DMS79 (cell line): ENCODE data around the gene AGPAT3.
"Not testable (repeated sequence)": the region's sequence is repeated elsewhere in the genome, so short reads cannot be mapped to it uniquely, and the experiment has no call there.

Source experiments
- DNase-seq: peaks from one replicate; lab custom pipeline; 2025; lab: John Stamatoyannopoulos, UW

Gene AGPAT3

GRCh38 chr21:43835050-43835449 lies 30.0 kb upstream of the AGPAT3 start:
- DNase-seq = no peak

DNA sequence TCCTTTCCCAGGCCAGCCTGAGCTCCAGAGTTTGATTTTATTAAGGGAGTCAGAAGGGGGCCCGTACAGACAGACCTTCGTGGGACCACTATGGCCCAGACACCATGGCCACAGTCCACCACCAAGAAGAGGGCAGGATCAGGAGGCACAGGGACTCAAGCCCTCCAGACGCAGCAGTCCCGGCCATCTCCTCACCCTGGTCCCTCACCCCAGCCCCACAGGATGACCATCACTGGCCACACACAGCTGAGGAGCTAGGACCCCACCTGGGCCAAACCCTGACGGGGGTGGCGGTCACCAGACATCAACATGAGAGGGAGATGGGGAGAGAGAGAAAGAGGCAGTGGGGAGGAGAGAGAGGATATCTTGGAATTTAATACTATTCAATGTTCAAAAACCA lies 29.2 kb upstream of the AGPAT3 start:
- DNase-seq = no peak

DNA sequence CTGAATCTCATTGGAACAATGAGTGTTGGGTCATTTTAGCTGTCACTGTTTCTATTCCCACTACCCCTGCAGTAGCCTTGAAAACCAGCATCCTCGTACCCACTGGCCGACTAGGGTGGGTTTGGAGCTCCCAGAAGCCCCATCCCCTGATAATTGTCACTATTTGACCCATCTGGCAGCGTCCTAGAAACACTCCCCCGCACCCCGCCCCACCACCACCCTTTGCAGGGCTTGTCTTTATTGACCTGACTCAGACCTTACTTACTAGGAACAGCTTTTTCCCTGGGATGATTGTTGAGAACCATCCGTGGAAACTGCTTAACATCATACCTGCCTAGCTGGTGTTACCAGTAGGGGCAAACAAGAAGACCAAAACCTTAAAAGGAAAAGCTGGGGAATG lies 28.4 kb upstream of the AGPAT3 start:
- no peak for DNase-seq

DNA sequence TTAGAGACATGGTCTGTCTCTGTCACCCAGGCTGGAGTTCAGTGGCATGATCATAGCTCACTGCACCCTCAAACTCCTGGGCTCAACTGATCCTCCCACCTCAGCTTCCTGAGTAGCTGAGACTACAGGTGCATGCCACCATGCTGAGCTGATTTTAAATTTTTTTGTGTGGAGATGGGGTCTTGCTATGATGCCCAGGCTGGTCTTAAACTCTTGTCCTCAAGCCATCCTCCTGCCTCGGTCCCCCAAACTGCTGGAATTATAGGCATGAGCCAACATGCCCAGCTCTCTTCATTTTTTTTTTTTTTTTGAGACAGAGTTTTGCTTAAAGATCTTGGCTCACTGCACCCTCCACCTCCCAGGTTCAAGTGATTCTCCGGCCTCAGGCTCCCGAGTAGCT lies 24.8 kb upstream of the AGPAT3 start:
- DNase-seq = no peak

GRCh38 chr21:43842742-43843141 lies 22.3 kb upstream of the AGPAT3 start:
- peak; percentile 19 for DNase-seq

DNA sequence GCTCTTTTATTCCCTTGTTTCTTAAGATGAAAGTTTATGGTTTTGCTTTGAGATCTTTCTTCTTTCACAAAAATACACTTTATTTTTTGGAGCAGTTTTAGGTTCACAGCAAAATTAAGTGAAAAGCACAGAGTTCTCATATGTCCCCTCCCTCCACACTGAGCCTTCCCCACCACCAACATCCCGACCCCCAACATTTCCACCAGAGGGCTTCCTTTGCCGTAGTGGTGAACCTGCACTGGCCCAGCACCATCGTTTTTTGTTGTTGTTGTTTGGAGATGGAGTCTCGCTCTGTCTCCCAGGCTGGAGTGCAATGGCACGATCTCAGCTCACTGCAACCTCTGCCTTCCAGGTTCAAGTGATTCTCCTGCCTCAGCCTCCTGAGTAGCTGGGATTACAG lies 20.1 kb upstream of the AGPAT3 start:
- DNase-seq = not testable (repeated sequence)

- no peak for DNase-seq
These were observed 19.6 kb upstream of the AGPAT3 start for GRCh38 chr21:43845386-43845785.

GRCh38 chr21:43846430-43846829 lies 18.6 kb upstream of the AGPAT3 start:
- DNase-seq = no peak

DNA sequence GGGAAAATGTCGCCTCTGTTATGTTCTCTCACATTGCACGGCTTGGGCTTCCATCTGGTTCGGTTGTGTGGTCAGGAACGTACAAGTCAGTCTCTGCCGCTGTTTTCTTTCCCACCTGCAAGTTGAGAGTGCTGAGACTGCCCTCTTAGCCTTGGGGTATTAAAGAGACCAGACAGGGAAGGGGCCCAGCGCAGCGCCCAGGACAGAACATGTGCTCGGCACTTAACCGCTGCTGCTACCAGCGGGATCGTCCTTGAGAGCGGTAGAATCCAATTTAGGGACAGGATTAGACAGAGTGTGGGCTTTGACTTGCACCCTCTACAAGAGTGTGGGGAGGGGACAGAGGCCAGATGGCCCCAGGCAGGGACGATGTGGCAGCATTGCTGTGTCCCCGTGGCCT lies 17.7 kb upstream of the AGPAT3 start:
- no peak for DNase-seq

DNA sequence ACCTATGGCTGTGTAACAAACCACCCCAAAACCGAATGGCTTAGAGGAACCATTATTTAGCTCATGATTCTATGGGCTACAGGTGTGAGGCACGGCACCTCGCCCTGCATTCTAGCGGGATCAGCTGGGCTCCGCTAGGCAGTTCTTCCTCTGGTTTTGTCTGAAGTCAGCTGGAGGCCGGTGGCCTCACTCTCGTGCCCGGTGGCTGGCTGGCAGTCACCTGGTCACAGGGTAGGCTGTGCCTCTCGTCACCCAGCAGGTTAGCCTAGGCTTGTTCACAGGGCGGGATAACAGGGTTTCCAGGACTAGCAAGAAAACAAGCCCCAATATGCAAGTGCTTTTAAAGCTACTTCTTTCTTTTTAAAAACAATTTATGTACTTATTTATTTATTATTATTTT lies 16.3 kb upstream of the AGPAT3 start:
- DNase-seq = no peak

DNA sequence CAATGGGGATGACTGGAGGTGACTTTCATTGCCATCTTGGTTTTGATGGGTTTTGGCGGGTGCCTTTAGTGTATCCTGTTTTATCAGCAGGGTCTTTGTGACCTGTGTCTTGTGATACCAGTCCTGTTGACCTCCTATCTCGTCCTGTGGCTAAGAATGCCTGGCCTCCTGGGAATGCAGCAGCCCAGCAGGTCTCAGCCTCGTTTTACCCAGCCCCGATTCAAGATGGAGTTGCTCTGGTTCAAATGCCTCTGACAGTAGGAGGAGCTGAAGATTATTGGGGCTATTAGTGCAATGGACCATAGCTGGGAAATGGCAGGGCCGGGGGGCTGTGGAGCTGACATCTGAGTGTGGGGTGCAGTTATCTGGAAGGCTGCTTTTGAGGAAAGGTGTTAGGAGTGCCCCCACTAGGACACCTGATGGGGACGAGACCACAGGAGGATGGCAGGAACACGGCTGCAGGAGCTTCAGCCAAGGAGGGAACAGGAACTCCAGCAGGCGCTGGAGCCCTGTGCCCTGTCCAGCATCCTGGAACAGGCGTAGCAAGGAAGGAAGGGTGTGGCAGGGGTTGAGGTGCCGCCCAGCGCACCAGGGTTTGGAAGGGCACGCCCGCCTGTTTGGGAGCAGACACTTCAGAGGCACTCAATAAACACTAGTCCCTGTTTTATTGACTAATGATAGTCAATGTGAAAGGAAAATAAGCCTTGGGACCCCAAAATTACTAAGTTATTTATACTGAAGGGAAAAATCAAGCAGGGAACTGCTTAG lies 15.3 kb upstream of the AGPAT3 start:
- DNase-seq = no peak

- no peak for DNase-seq
These were observed 14.2 kb upstream of the AGPAT3 start for GRCh38 chr21:43850728-43851295.

- DNase-seq = no peak
These were observed 13.4 kb upstream of the AGPAT3 start for GRCh38 chr21:43851593-43851992.

DNA sequence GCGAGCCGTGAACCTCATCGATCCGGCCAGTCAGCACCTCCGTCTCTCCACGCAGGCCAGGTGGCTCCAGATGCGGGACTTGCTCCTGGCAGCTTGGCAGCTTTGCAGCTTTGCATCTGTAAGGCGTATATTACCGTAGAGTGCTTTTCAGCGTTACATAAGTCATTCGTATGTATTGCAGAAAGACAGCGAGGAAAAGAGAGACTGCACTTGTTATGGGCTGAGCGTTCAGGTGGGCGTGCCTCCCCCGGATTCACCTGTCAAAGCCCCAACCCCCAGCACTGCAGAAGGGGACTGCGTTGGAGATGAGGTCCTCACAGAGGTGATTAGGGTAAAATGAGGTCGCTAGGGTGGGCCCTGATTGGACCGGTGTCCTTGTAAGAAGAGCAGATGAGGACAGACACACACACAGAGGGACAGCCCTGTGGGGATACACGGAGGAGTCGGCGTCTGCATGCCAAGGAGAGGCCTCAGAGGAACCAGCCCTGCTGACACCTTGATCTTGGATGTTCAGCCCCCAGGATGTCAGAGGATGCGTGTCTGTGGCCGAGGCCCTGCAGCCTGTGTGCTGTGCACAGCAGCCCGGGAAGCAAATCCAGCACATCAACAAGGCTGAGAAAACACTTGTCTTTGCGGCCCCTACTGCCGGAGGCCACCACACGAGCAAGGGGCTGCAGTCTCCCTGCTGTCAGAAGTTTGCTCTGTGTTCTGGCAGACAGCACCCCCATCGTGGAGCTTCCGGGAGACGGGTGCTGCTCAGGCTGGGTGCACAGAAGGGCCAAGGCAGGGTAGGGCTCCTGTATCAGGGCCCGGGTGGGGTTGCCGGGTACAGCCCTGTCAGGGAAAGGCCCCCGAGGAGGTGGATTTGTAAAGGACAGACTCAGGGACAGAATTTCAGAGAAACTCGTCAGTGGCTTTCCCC lies 10.9 kb upstream of the AGPAT3 start:
- DNase-seq = no peak

DNA sequence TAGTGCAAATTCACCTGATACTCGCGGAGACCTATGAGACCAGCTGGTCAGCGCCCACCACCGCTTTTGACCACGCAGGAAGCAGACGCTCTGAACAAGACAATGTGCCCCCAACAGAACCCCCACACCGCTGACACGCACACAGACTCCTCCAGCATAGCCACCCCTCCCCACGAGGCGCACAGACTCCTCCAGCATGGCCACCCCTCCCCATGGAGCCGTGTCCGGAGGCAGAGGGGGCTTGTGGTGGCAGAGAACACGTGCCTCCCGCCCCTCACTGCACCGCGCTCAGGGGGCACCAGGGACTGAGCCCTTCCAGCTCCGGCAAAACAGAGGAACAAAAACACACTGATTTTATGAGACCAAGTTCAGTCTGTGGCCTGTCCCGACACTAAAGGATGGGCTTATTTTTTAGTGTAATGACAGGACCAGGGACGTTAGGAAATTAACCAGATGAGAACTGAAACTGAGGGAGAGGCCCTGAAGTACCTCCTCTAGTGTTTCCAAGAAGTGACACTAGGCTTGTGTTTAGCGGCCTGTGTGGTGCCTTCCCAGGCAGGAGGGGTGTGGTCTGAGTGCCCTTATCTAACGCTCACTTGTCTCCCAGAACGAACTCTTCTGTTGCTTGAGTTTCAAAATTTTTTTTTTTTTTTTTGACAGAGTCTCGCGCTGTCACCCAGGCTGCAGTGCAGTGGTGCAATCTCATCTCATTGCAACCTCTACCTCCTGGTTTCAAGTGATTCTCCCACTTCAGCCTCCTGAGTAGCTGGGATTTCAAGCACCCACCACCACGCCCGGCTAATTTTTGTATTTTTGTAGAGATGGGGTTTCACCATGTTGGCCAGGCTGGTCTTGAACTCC lies 10.0 kb upstream of the AGPAT3 start:
- no peak for DNase-seq

GRCh38 chr21:43855955-43856354 lies 9.1 kb upstream of the AGPAT3 start:
- no peak for DNase-seq

- DNase-seq = no peak
These were observed 6.0 kb upstream of the AGPAT3 start for GRCh38 chr21:43858806-43859648.

DNA sequence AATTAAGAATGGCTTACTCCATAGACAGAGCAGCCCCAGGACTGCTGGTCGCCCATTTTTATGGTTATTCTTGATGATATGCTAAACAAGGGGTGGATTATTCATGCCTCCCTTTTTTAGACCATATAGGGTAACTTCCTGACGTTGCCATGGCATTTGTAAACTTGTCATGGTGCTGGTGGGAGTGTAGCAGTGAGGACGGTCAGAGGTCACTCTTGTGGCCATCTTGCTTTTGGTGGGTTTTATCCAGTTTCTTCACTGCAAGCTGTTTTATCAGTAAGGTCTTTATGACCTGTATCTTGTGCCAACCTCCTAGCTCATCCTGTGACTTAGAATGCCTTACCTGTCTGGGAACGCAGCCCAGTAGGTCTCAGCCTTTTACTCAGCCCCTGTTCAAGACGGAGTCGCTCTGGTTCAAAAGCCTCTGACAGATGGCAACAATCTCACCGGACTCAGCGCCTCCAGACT lies 5.2 kb upstream of the AGPAT3 start:
- no peak for DNase-seq

DNA sequence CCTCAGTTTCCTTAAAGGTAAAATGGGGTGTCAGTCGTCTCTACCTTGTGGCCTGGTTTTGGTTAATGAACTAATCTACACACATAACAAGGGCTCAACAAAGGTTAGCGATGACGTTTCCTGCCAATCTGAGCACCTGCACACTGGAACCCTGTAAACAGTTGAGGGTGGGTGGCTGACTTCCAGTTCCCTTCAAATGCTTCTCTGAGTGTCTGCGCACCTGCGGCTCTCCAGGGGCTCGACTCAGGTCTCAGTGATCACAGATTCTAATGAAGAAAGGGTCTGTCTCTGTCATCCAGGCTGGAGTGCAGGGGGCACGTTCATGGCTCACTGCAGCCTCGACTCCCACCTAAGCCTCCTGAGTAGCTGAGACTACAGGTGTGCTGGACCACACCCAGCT lies 3.3 kb upstream of the AGPAT3 start:
- peak; percentile 64 for DNase-seq

DNA sequence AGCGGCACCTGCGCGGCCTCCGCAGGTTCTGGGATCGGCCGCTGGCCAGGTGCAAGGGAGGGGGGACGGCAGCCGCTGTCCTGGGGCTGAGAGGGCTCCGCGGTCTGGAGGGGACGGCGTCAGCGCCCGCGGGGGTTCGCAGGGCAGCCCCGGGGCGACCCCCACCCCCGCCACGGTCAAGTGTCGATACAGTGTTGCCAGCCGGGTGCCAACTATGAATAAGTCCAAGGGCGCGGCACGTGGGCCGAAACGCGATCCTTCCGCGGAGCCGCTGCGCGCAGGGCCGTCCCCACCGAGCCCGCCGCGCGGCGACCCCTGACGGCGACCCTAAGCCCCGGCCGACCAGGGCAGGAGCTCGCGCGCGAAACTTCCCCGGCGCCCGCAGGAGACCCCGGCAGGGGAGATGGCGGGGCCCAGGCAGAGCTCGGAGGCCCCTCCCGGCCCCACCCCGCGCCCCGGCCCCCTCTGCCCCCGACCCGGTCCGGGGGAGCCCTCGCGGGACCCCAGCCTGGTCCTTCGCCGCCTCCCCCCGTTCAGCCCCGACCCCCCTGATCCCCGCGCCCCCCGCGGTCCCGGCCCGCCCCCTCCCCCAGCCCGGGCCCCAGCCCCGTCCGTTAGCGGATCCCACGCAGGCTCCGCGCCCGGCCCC lies 586 bp upstream of the AGPAT3 start:
- DNase-seq = no peak
